ENCODE measurements around the gene CAMTA1. TPM values are rescaled to one million over a fixed set of nuclear protein-coding genes. Genes with fewer than 3 reads are reported as not detected.

CAMTA1 gene
- total RNA-seq, 3 donors from 2014 or later = 73.4 to 114 (median 82.6) TPM

- intact Hi-C loops (cut with DNase I, micrococcal nuclease) = no loop called here
- no peak for ATAC-seq
- peak in 1 of 3 donors; percentile 15 for DNase-seq
- H3K4me1 ChIP-seq (ENCODE audit: low read depth) = no peaks in the 10 kb centered on the region
- no peaks in the 10 kb centered on the region for H3K36me3 ChIP-seq (ENCODE audit: low read depth)
- no peaks in the 10 kb centered on the region for H3K9me3 ChIP-seq
- TF ChIP-seq, protein P1, sequence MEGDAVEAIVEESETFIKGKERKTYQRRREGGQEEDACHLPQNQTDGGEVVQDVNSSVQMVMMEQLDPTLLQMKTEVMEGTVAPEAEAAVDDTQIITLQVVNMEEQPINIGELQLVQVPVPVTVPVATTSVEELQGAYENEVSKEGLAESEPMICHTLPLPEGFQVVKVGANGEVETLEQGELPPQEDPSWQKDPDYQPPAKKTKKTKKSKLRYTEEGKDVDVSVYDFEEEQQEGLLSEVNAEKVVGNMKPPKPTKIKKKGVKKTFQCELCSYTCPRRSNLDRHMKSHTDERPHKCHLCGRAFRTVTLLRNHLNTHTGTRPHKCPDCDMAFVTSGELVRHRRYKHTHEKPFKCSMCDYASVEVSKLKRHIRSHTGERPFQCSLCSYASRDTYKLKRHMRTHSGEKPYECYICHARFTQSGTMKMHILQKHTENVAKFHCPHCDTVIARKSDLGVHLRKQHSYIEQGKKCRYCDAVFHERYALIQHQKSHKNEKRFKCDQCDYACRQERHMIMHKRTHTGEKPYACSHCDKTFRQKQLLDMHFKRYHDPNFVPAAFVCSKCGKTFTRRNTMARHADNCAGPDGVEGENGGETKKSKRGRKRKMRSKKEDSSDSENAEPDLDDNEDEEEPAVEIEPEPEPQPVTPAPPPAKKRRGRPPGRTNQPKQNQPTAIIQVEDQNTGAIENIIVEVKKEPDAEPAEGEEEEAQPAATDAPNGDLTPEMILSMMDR (IDR thresholded peaks at IDR 0.05) = no peak
- no peak overlapping the region for H3K4me3 ChIP-seq
Measured at GRCh38 chr1:7534061-7534825, 749.0 kb downstream of the CAMTA1 start.

DNA sequence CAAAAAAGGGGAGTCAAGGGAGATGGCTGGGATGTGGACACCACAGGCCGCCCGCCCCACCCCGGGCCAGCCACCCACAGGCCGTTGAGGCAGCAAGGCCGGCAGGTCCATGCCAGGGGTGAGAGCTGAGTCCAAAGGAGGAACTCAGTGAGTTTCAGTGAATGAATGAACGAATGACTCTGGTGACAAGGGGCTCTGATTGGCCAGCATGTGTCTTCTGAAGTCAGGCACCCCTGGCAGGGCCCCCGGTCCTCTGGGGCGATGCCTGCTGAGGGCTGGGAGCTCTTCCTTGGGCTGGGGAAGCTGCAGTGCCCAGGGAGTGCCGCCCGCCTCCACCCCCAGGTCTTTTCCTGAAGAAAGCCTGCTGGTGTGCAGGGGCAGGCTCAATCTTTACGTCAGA is 749.8 kb downstream of the CAMTA1 start:
- DNase-seq (peak in 1 of 3 donors; percentile 4), ATAC-seq (no peak)
- intact Hi-C loops (cut with DNase I, micrococcal nuclease) = no loop called here
- H3K4me1 ChIP-seq (ENCODE audit: low read depth) = no peaks in the 10 kb centered on the region
- H3K36me3 ChIP-seq (ENCODE audit: low read depth) = no peaks in the 10 kb centered on the region
- no peak overlapping the region for H3K4me3 ChIP-seq
- no peaks in the 10 kb centered on the region for H3K9me3 ChIP-seq
- TF ChIP-seq, protein P1 (IDR thresholded peaks at IDR 0.05) = no peak

DNA sequence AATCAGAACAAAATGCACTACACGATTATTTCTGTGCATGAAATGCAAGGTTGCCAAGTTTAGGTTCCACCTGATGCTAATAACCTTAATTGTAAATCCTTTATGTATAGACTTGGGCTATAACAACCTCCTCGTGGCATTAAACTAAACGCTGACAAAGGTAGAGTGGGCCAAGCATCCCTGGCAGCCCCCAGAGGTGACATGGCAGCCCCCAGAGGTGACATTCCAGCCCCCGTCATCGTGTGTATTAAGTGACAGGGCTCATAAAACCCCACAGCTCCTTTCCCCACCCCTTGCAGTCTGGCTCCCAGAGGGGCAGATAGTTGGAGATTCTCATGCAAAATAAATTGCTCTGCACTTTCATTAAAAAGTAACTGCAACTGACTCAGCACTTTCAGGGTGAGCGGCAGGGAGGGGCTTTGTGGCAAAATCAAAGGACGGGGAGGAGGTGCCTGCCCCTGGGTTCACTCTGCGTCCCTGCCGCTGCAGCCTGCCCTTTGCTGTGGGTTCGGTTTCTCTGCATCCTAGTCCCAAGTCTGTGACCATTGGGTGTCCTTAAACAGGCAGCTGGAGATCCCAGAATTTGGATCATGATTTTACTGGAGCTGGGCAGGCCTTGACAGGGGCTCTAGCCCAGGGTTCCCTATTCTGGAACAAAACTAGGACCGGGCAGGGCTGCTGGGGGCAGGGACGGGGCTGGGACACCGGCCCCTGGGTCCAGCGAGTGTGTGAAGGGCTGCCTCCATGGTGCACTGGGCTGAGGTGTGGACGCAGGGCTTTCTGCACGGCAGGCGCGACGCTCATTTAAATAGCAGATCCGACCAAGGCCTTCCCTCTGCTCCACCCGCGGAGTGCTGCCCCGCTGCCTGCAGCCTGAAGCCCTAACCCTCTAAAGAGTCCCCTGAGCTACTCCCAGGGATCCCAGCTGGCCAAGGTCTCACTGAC is 751.0 kb downstream of the CAMTA1 start:
- intact Hi-C loops (cut with DNase I, micrococcal nuclease) = no loop called here
- no peak for ATAC-seq
- Histone ChIP-seq H3K4me1 (ENCODE audit: low read depth) (no peaks in the 10 kb centered on the region), H3K9me3 (no peaks in the 10 kb centered on the region), H3K4me3 (no peak overlapping the region), H3K36me3 (ENCODE audit: low read depth) (no peaks in the 10 kb centered on the region)
- peak in 1 of 3 donors; percentile 9 for DNase-seq
- TF ChIP-seq, protein P1 (IDR thresholded peaks at IDR 0.05) = no peak

DNA sequence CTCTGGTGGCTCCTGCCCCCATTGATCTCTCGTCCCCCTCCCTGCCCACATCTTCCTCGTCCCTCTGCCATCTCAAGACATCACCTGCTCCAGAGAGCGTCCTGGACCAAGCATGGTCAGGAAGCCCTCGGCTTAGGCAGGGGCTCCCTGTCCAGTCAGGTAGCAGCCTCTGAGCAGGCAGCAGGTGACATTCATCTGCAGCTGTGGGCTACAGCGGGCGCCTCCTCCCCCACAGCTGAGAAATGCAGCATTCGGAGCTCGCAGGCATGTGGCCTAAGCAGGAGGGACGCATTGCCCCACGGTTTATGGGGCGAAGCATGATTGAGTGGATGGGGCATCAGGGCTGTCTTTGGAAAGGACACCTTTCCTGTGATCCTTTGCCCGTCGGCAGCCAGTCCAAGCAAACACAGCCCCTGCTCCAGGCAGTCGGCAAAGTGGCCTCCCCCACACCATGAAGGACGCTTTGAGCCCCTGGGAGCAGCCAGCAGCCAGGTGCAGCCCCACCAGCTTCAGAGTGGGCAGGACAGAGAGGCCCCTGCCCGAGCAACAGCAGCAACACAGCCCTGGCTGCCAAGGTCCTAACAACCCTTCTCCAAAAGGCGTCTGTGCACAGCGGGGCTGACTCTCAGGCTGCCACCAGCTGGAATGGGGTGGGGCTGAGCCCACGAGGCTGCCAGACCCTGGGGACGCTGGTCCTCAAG is 751.8 kb downstream of the CAMTA1 start:
- ATAC-seq (no peak), DNase-seq (peak in 1 of 3 donors; percentile 9)
- Histone ChIP-seq H3K9me3 (no peaks in the 10 kb centered on the region), H3K4me3 (no peak overlapping the region), H3K36me3 (ENCODE audit: low read depth) (no peaks in the 10 kb centered on the region), H3K4me1 (ENCODE audit: low read depth) (no peaks in the 10 kb centered on the region)
- intact Hi-C loops (cut with DNase I, micrococcal nuclease) = no loop called here
- TF ChIP-seq, protein P1 (IDR thresholded peaks at IDR 0.05) = no peak

DNA sequence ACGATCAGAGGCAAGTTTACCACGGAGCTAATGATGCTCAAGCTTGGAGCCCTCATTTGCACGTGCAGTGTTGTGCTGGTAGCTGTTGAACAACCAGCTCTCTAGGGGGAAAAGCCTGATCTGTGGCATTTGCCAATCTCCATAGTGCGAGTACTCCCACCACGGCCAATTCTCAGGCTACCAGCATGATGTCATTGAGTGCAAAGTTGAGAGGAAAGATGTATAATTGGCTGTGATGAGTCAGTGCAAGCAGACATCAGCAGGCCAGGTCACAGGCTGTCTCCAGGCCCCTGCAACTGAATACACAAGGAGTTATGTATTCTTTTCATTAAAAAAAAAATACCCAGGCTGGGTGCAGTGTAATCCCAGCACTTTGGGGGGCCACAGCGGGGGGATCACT is 752.8 kb downstream of the CAMTA1 start:
- intact Hi-C loops (cut with DNase I, micrococcal nuclease) = no loop called here
- H3K36me3 ChIP-seq (ENCODE audit: low read depth) = no peaks in the 10 kb centered on the region
- no peaks in the 10 kb centered on the region for H3K9me3 ChIP-seq
- no peaks in the 10 kb centered on the region for H3K4me1 ChIP-seq (ENCODE audit: low read depth)
- DNase-seq (no peak), ATAC-seq (no peak)
- no peak overlapping the region for H3K4me3 ChIP-seq
- TF ChIP-seq, protein P1 (IDR thresholded peaks at IDR 0.05) = no peak

Measured in mucosa of descending colon (tissue), 3 donors.